SK-N-SH (cell line): ENCODE measurements around the gene PTTG1IP. TPM values are rescaled to one million over a fixed set of nuclear protein-coding genes. Genes with fewer than 3 reads are reported as not detected.

ENCODE experiments used
- CTCF ChIA-PET: fragments of 300-600, 350-600 bp; formaldehyde crosslinking; extraction: SDS; loops from one replicate; lab custom pipeline; 2021; lab: Yijun Ruan, JAX
- POLR2A ChIA-PET: fragments of 350-600 bp; sonication (Branson Sonifier 250); formaldehyde crosslinking; extraction: SDS; loops from one replicate; lab custom pipeline; 2020; ENCODE audit warnings: antibody characterized with exemption, inconsistent platforms; lab: Yijun Ruan, JAX
- DNase-seq: peaks from one replicate; pipeline ENCODE4 v3.0.0; 2012
- H2AFZ ChIP-seq: fragments of 200-600 bp; sonication (generic); 2 replicates; pipeline ENCODE4 v1.8.1; 2016; ENCODE audit warnings: antibody characterized with exemption, mild to moderate bottlenecking, low read depth
- H3F3A ChIP-seq: fragments of 200-600 bp; sonication (generic); replicated peaks from 2 replicates; pipeline ENCODE3; 2016; ENCODE audit warnings: antibody characterized with exemption, mild to moderate bottlenecking; ENCODE audit not compliant: insufficient read depth
- H3K27ac ChIP-seq, 2 experiments: fragments of 200-500 bp in 1 of 2; fragments of 200-600 bp in 1 of 2; sonication (Bioruptor generic) in 1 of 2; sonication (generic), shearing (Covaris generic) in 1 of 2; 2 replicates each; pipeline versions ENCODE4 v1.5.1 to v1.6.1; 2014 to 2016; ENCODE audit warnings: low read depth in 2 of 2, inconsistent platforms in 1 of 2, low read length in 1 of 2, mild to moderate bottlenecking in 1 of 2, mixed read lengths in 1 of 2
- H3K27me3 ChIP-seq: fragments of 200-600 bp; sonication (generic), shearing (Covaris generic); 2 replicates; pipeline ENCODE4 v1.6.1; 2016; ENCODE audit warnings: mixed run types; ENCODE audit not compliant: insufficient read depth
- H3K36me3 ChIP-seq, 2 experiments: fragments of 200-500 bp in 1 of 2; fragments of 200-600 bp in 1 of 2; sonication (Bioruptor generic) in 1 of 2; sonication (generic) in 1 of 2; replicated peaks in 1 of 2; 2 replicates each; pipeline versions ENCODE3 to v1.5.1; 2014 to 2016; ENCODE audit warnings: low read length in 1 of 2, mild to moderate bottlenecking in 1 of 2; ENCODE audit not compliant: insufficient read depth in 2 of 2, control insufficient read depth in 1 of 2
- H3K4me1 ChIP-seq, 2 experiments: fragments of 200-500 bp in 1 of 2; fragments of 200-600 bp in 1 of 2; sonication (Bioruptor generic) in 1 of 2; sonication (generic), shearing (Covaris generic) in 1 of 2; 2 replicates each; pipeline versions ENCODE4 v1.5.1 to v1.6.1; 2014 to 2016; ENCODE audit warnings: low read depth in 1 of 2, low read length in 1 of 2, mixed run types in 1 of 2; ENCODE audit not compliant: insufficient read depth in 2 of 2, control insufficient read depth in 1 of 2
- H3K4me2 ChIP-seq: fragments of 200-600 bp; sonication (generic), shearing (Covaris generic); 2 replicates; pipeline ENCODE4 v1.6.1; 2017; ENCODE audit warnings: mixed run types
- H3K4me3 ChIP-seq, 2 experiments: fragments of 200-500 bp in 1 of 2; fragments of 200-600 bp in 1 of 2; sonication (Bioruptor generic) in 1 of 2; sonication (generic), shearing (Covaris generic) in 1 of 2; 2 replicates each; pipeline versions ENCODE4 v1.5.1 to v1.8.1; 2014 to 2016; ENCODE audit warnings: low read depth in 2 of 2, inconsistent platforms in 1 of 2, low read length in 1 of 2, mild to moderate bottlenecking in 1 of 2, mixed read lengths in 1 of 2, moderate library complexity in 1 of 2
- H3K79me2 ChIP-seq: fragments of 200-600 bp; sonication (generic); 2 replicates; pipeline ENCODE4 v1.8.1; 2017; ENCODE audit warnings: mild to moderate bottlenecking; ENCODE audit not compliant: insufficient read depth
- H3K9ac ChIP-seq: fragments of 200-600 bp; sonication (generic); 2 replicates; pipeline ENCODE4 v1.6.1; 2017; ENCODE audit warnings: mixed run types
- H3K9me2 ChIP-seq: fragments of 200-600 bp; sonication (generic); 2 replicates; pipeline ENCODE4 v1.6.1; 2017; ENCODE audit warnings: mixed run types
- H3K9me3 ChIP-seq: fragments of 200-600 bp; sonication (generic); 2 replicates; pipeline ENCODE4 v1.6.1; 2017; ENCODE audit warnings: mixed run types, mild to moderate bottlenecking, moderate library complexity
- H4K20me1 ChIP-seq: fragments of 200-600 bp; sonication (generic); 2 replicates; pipeline ENCODE4 v1.6.1; 2017; ENCODE audit warnings: mild to moderate bottlenecking, mixed run types; ENCODE audit not compliant: insufficient read depth
- ELF1 ChIP-seq: IDR thresholded peaks from 2 replicates; pipeline ENCODE4 v1.4.0; 2012
- EZH2phosphoT487 ChIP-seq: fragments of 200-600 bp; sonication (generic); IDR thresholded peaks from 2 replicates; pipeline ENCODE4 v1.6.1; 2017; ENCODE audit warnings: low read depth, mixed run types, mild to moderate bottlenecking, antibody characterized with exemption, moderate library complexity, borderline replicate concordance
- FOSL2 ChIP-seq: IDR thresholded peaks from 2 replicates; pipeline ENCODE4 v1.4.0; 2012; ENCODE audit warnings: low read depth, mild to moderate bottlenecking, moderate library complexity, borderline replicate concordance
- FOXM1 ChIP-seq: IDR thresholded peaks from 2 replicates; pipeline ENCODE4 v1.4.0; 2012; ENCODE audit warnings: low read depth, mild to moderate bottlenecking
- GATA2 ChIP-seq: sonication (generic); formaldehyde crosslinking; IDR thresholded peaks from 2 replicates; pipeline ENCODE4 v1.5.0; 2020; ENCODE audit warnings: mild to moderate bottlenecking, missing genetic modification reagents
- JUND ChIP-seq: IDR thresholded peaks from 2 replicates; pipeline ENCODE4 v1.4.0; 2012
- MXI1 ChIP-seq: IDR thresholded peaks from 2 replicates; pipeline ENCODE4 v1.6.1; 2012; ENCODE audit warnings: mild to moderate bottlenecking, low read depth, low read length, improper control_type of control experiment
- NFIC ChIP-seq: IDR thresholded peaks from 2 replicates; pipeline ENCODE4 v1.4.0; 2012; ENCODE audit warnings: borderline replicate concordance
- POLR2AphosphoS5 ChIP-seq: IDR thresholded peaks from 2 replicates; pipeline ENCODE4 v1.6.1; 2012; ENCODE audit warnings: low read depth, low read length
- RFX5 ChIP-seq: IDR thresholded peaks from 2 replicates; pipeline ENCODE4 v1.6.1; 2012; ENCODE audit warnings: mild to moderate bottlenecking, improper control_type of control experiment, low read length
- SMC3 ChIP-seq: IDR thresholded peaks from 2 replicates; pipeline ENCODE4 v1.6.1; 2012; ENCODE audit warnings: low read depth, low read length, improper control_type of control experiment
- TAF1 ChIP-seq: IDR thresholded peaks from 2 replicates; pipeline ENCODE4 v1.6.1; 2012; ENCODE audit warnings: low read depth, mild to moderate bottlenecking, low read length, moderate library complexity, borderline replicate concordance
- TCF12 ChIP-seq: IDR thresholded peaks from 2 replicates; pipeline ENCODE4 v1.4.0; 2012
- ZBTB33 ChIP-seq: IDR thresholded peaks from 2 replicates; pipeline ENCODE4 v1.4.0; 2012; ENCODE audit warnings: low read depth, borderline replicate concordance
- WGBS: methylation state at CpG from one replicate; pipeline ENCODE4 v1.1.6; 2017; ENCODE audit warnings: low lambda C conversion rate; 5-methylcytosine and 5-hydroxymethylcytosine counted together
- polyA plus RNA-seq, 3 experiments: library from polyadenylated mRNA; depleted of rRNA; stranded (reverse); fragments of >200 nt; gene quantifications; 2 replicates each; pipeline ENCODE4 v1.2.3, GENCODE V29; 2012
- TF ChIP-seq, protein P1 (sequence below): fragments of 150-350 bp; IDR thresholded peaks from 2 replicates; pipeline ENCODE4 v1.6.1; 2016; ENCODE audit warnings: mild to moderate bottlenecking, low read depth, low read length
- TF ChIP-seq, protein P2 (sequence below): IDR thresholded peaks from 2 replicates; pipeline ENCODE4 v1.4.0; 2012; ENCODE audit warnings: low read depth, borderline replicate concordance
- TF ChIP-seq, protein P3 (sequence below): IDR thresholded peaks from 2 replicates; pipeline ENCODE4 v1.6.1; 2012; ENCODE audit warnings: mild to moderate bottlenecking, low read depth, low read length, moderate library complexity
- TF ChIP-seq, protein P4 (sequence below): fragments of 200-600 bp; sonication (generic); IDR thresholded peaks from 2 replicates; pipeline ENCODE4 v1.6.1; 2017; ENCODE audit warnings: antibody characterized with exemption, mild to moderate bottlenecking, moderate library complexity
- TF ChIP-seq, protein P5 (sequence below): fragments of 150-350 bp; IDR thresholded peaks from 2 replicates; pipeline ENCODE4 v1.6.1; 2017; ENCODE audit warnings: antibody characterized with exemption, low read length, low read depth, borderline replicate concordance

PTTG1IP gene
- polyA plus RNA-seq, 1 of the 3 experiments (the other 2 are of a cell fraction): 171 TPM

DNA sequence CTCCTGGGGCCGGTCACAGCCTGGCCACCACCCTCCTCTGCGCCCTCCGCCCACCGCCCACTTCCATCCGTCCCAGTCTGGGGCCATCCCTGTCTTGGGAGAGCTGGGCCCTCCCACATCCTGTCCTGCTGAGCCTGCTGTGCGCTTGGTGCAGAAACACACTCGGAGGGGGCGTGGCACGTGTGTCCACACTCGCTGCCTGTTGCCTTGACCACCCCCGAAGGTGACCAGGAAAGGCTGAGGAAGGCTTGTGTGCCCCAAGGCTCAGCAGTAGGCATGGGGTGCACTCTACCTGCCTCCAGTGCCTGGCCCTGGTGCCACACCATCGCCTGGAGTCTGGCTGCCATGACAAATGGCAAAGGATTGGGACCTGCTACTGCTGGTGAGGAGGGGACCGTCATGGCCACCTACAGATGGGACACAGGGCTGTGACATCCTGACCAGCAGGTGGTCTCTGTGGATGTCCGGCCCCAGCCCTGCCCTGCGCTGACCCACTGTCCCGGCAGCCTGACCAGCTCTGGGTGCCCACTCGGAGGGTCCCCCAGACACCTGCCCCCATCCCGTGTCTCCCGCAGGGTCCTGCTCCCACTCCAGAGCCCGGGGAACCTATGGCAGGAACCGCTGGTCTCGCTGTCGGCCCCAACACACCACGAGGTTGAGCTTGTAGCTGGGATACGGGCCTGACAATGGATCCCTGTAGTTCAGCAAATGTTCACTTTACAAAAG, 23.2 kb upstream of the PTTG1IP start:
- ChIA-PET CTCF (interaction anchor here (1.0 to 2.7 kb wide), 3 partner anchors 36 to 240 kb away, joined by 3 to 15 read pairs (median 4); no protein-coding TSS in a partner anchor), POLR2A (no interaction called here)
- H2AFZ ChIP-seq: no peak overlapping the region
- H3F3A ChIP-seq: no peaks in the 10 kb centered on the region
- WGBS: 73% methylated on average over 9 of the region's 25 CpGs
- no peak for DNase-seq
- H3K9me2 ChIP-seq: no peaks in the 10 kb centered on the region
- H3K4me3 ChIP-seq: no peak overlapping the region
- no peaks in the 10 kb centered on the region for H3K79me2 ChIP-seq
- TF ChIP-seq, protein P1, sequence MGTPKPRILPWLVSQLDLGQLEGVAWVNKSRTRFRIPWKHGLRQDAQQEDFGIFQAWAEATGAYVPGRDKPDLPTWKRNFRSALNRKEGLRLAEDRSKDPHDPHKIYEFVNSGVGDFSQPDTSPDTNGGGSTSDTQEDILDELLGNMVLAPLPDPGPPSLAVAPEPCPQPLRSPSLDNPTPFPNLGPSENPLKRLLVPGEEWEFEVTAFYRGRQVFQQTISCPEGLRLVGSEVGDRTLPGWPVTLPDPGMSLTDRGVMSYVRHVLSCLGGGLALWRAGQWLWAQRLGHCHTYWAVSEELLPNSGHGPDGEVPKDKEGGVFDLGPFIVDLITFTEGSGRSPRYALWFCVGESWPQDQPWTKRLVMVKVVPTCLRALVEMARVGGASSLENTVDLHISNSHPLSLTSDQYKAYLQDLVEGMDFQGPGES: no peak
- TF ChIP-seq EZH2phosphoT487 (no peak), POLR2AphosphoS5 (no peak), ZBTB33 (no peak), RFX5 (no peak), MXI1 (no peak), GATA2 (CRISPR knock-in tag) (no peak), FOXM1 (no peak), JUND (no peak), FOSL2 (no peak), SMC3 (no peak), TCF12 (no peak), ELF1 (no peak), TAF1 (no peak), NFIC (no peak)
- TF ChIP-seq, protein P2, sequence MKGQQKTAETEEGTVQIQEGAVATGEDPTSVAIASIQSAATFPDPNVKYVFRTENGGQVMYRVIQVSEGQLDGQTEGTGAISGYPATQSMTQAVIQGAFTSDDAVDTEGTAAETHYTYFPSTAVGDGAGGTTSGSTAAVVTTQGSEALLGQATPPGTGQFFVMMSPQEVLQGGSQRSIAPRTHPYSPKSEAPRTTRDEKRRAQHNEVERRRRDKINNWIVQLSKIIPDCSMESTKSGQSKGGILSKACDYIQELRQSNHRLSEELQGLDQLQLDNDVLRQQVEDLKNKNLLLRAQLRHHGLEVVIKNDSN: no peak
- TF ChIP-seq, protein P3, sequence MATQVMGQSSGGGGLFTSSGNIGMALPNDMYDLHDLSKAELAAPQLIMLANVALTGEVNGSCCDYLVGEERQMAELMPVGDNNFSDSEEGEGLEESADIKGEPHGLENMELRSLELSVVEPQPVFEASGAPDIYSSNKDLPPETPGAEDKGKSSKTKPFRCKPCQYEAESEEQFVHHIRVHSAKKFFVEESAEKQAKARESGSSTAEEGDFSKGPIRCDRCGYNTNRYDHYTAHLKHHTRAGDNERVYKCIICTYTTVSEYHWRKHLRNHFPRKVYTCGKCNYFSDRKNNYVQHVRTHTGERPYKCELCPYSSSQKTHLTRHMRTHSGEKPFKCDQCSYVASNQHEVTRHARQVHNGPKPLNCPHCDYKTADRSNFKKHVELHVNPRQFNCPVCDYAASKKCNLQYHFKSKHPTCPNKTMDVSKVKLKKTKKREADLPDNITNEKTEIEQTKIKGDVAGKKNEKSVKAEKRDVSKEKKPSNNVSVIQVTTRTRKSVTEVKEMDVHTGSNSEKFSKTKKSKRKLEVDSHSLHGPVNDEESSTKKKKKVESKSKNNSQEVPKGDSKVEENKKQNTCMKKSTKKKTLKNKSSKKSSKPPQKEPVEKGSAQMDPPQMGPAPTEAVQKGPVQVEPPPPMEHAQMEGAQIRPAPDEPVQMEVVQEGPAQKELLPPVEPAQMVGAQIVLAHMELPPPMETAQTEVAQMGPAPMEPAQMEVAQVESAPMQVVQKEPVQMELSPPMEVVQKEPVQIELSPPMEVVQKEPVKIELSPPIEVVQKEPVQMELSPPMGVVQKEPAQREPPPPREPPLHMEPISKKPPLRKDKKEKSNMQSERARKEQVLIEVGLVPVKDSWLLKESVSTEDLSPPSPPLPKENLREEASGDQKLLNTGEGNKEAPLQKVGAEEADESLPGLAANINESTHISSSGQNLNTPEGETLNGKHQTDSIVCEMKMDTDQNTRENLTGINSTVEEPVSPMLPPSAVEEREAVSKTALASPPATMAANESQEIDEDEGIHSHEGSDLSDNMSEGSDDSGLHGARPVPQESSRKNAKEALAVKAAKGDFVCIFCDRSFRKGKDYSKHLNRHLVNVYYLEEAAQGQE: no peak
- TF ChIP-seq, protein P4, sequence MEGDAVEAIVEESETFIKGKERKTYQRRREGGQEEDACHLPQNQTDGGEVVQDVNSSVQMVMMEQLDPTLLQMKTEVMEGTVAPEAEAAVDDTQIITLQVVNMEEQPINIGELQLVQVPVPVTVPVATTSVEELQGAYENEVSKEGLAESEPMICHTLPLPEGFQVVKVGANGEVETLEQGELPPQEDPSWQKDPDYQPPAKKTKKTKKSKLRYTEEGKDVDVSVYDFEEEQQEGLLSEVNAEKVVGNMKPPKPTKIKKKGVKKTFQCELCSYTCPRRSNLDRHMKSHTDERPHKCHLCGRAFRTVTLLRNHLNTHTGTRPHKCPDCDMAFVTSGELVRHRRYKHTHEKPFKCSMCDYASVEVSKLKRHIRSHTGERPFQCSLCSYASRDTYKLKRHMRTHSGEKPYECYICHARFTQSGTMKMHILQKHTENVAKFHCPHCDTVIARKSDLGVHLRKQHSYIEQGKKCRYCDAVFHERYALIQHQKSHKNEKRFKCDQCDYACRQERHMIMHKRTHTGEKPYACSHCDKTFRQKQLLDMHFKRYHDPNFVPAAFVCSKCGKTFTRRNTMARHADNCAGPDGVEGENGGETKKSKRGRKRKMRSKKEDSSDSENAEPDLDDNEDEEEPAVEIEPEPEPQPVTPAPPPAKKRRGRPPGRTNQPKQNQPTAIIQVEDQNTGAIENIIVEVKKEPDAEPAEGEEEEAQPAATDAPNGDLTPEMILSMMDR: no peak
- TF ChIP-seq, protein P5, sequence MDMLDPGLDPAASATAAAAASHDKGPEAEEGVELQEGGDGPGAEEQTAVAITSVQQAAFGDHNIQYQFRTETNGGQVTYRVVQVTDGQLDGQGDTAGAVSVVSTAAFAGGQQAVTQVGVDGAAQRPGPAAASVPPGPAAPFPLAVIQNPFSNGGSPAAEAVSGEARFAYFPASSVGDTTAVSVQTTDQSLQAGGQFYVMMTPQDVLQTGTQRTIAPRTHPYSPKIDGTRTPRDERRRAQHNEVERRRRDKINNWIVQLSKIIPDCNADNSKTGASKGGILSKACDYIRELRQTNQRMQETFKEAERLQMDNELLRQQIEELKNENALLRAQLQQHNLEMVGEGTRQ: no peak
- H3K36me3 ChIP-seq: no peaks in the 10 kb centered on the region
- H3K27ac ChIP-seq: no peak overlapping the region
- no peaks in the 10 kb centered on the region for H4K20me1 ChIP-seq
- no peaks in the 10 kb centered on the region for H3K9me3 ChIP-seq
- no peak overlapping the region for H3K4me2 ChIP-seq
- peaks cover 13% of the 10 kb centered on the region; the same call in 1 of the 2 replicates for H3K27me3 ChIP-seq
- H3K9ac ChIP-seq: no peak overlapping the region
- no peaks in the 10 kb centered on the region for H3K4me1 ChIP-seq
